Activated CD4-positive, alpha-beta T cell treated with anti-CD3 and anti-CD28 coated beads, Interleukin-2, amount 10 ng/mL, durations not matched to agents 7 days and 5 days (primary cell): Measurements from ENCODE around the gene ZNF148. TPM values are rescaled to one million over a fixed set of nuclear protein-coding genes. Genes with fewer than 3 reads are reported as not detected.

Experiments used
- CTCF ChIA-PET: fragments of 350-600 bp; sonication (Branson Sonifier 250); formaldehyde crosslinking; loops from one replicate; lab custom pipeline; 2021; ENCODE audit warnings: antibody characterized with exemption; lab: Charles Lee
- POLR2A ChIA-PET: fragments of 350-600 bp; sonication (Branson Sonifier 250); formaldehyde crosslinking; loops from one replicate; lab custom pipeline; 2021; ENCODE audit warnings: antibody characterized with exemption; lab: Charles Lee
- DNase-seq: peaks from one replicate; pipeline ENCODE4 v3.0.0-alpha.2; 2020
- H3K27ac Mint-ChIP-seq: one replicate; pipeline ENCODE4 v1.8.0; 2021; ENCODE audit warnings: mild to moderate bottlenecking, moderate library complexity, mixed read lengths
- H3K27me3 Mint-ChIP-seq: one replicate; pipeline ENCODE4 v1.8.0; 2021; ENCODE audit warnings: mixed read lengths
- H3K36me3 Mint-ChIP-seq: one replicate; pipeline ENCODE4 v1.8.0; 2021; ENCODE audit warnings: low read depth, mixed read lengths
- H3K4me1 Mint-ChIP-seq: one replicate; pipeline ENCODE4 v1.8.0; 2021; ENCODE audit warnings: mixed read lengths
- H3K4me3 Mint-ChIP-seq: one replicate; pipeline ENCODE4 v1.8.0; 2021; ENCODE audit warnings: mild to moderate bottlenecking, moderate library complexity, mixed read lengths
- H3K9me3 Mint-ChIP-seq: one replicate; pipeline ENCODE4 v1.8.0; 2021; ENCODE audit warnings: mixed read lengths
- total RNA-seq, 2 experiments: library from RNA; stranded (reverse); gene quantifications; one replicate each; pipeline ENCODE4 v1.2.3, GENCODE V29; 2021

Gene ZNF148
- total RNA-seq, 2 experiments from 2014 or later: 39.3 to 46.1 TPM

GRCh38 chr3:125318167-125318865, 56.8 kb downstream of the ZNF148 start:
- no peak overlapping the region for H3K4me3 Mint-ChIP-seq
- no peak for DNase-seq
- CTCF ChIA-PET: interaction anchor here (0.7 kb wide), 1 partner anchor 43 kb away, joined by 3 read pairs; no protein-coding TSS in a partner anchor
- POLR2A ChIA-PET: interaction anchor here (0.7 kb wide), 1 partner anchor 32 kb away, joined by 3 read pairs; no protein-coding TSS in a partner anchor
- H3K4me1 Mint-ChIP-seq: peaks cover 1% of the 10 kb centered on the region
- no peak overlapping the region for H3K27ac Mint-ChIP-seq
- peaks cover 2% of the 10 kb centered on the region for H3K9me3 Mint-ChIP-seq
- H3K27me3 Mint-ChIP-seq: no peaks in the 10 kb centered on the region
- H3K36me3 Mint-ChIP-seq: peaks cover 38% of the 10 kb centered on the region

GRCh38 chr3:125317761-125318160, 57.4 kb downstream of the ZNF148 start:
- Mint-ChIP-seq H3K9me3 (peaks cover 2% of the 10 kb centered on the region), H3K27me3 (no peaks in the 10 kb centered on the region), H3K27ac (no peak overlapping the region), H3K4me3 (no peak overlapping the region), H3K36me3 (peaks cover 40% of the 10 kb centered on the region), H3K4me1 (peaks cover 3% of the 10 kb centered on the region)
- ChIA-PET POLR2A (interaction anchor here (0.7 kb wide), 1 partner anchor 32 kb away, joined by 3 read pairs; no protein-coding TSS in a partner anchor), CTCF (no interaction called here)
- DNase-seq: no peak

DNA sequence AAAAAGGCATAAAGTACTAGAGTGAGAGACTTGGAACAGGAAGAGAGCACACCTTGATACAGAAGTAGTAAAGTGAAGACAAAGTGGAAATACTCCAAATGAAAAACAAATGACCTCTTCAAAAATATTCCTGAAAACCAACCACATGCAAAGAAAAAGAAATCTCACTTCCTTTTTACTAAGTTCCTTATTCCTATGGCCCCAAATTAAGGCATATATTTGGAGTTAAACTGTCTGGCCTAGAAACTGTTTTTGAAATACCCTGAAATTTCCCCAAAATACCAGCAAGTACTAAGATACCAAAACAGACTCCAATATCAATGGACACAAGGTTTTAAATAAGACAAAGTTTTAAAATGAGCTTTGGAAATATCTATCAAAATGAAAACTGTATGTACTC, 58.2 kb downstream of the ZNF148 start:
- H3K4me1 Mint-ChIP-seq: peaks cover 11% of the 10 kb centered on the region
- H3K27me3 Mint-ChIP-seq: no peaks in the 10 kb centered on the region
- H3K4me3 Mint-ChIP-seq: no peak overlapping the region
- POLR2A ChIA-PET: interaction anchor here (0.5 kb wide), 1 partner anchor 34 kb away, joined by 6 read pairs; no protein-coding TSS in a partner anchor
- peaks cover 2% of the 10 kb centered on the region for H3K9me3 Mint-ChIP-seq
- H3K27ac Mint-ChIP-seq: no peak overlapping the region
- CTCF ChIA-PET: no interaction called here
- peaks cover 43% of the 10 kb centered on the region for H3K36me3 Mint-ChIP-seq
- no peak for DNase-seq

DNA sequence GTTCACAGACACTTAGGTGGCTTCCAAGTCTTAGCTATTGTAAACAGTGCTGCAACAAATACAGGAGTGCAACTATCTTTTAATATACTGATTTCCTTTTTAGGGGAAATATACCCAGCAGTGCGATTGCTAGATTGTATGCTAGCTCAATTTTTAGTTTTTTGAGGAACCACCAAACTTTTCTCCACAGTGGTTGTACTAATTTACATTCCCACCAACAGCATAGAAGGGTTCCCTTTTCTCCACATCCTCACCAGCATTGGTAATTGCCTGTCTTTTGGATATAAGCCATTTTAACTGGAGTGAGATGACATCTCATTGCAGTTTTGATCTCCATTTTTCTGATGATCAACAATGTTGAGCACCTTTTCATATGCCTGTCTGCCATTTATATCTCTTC, 58.9 kb downstream of the ZNF148 start:
- CTCF ChIA-PET: no interaction called here
- Mint-ChIP-seq H3K27me3 (no peaks in the 10 kb centered on the region), H3K27ac (no peak overlapping the region), H3K4me1 (peaks cover 15% of the 10 kb centered on the region), H3K4me3 (no peak overlapping the region), H3K36me3 (peaks cover 47% of the 10 kb centered on the region), H3K9me3 (peaks cover 6% of the 10 kb centered on the region)
- POLR2A ChIA-PET: no interaction called here
- DNase-seq: no peak

DNA sequence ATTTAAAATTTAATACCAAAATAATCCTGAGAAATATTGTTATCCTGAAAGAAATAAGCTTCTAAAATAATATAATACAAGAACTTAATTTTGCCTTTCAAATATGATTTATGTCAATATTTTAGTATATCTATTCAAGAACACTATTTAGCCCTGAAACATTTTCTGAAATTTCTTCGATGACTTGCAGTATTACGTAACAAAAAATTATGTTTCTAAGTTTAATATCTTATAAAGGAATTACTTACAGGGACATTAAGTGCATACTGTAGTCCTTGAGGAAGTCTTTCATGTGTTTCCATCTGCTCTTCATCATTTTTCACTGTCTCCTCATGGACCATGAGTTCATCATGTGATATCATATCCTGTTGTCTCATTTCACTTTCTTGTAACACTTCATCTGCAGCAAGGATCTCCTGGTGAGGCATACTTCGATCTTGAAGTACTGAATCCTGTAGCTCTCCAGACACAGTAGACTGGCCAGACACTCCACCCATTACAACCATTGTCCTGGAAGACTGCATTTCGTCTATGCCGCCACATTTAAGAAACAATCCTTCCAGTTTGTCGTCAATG, 62.0 kb downstream of the ZNF148 start:
- peak overlapping the region; percentile 12 for H3K27ac Mint-ChIP-seq
- CTCF ChIA-PET: no interaction called here

DNA sequence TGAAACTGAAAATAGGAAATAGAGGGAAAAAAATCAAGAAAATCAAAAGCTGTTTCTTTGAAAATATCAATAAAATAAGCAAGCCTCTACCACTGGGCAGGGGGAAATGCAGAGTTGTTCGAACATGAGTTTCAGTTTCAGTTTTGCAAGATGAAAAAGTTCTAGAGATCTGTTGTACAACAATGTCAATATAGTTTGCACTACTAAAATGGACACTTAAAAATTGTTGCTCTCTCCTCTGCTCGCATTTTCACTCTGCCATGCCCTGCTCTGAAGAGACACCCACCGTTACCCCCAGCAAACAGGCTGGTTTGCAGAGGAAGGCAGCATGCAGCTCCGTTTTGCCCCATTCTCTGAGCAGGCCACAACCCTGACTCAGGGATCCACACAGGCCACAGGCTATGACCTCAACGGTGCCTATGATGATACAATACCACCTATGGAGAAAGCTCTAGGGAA, 64.5 kb downstream of the ZNF148 start:
- Mint-ChIP-seq H3K27ac (peak overlapping the region; percentile 93), H3K9me3 (peaks cover 10% of the 10 kb centered on the region), H3K4me3 (peak overlapping the region; percentile 84), H3K27me3 (no peaks in the 10 kb centered on the region), H3K36me3 (peaks cover 59% of the 10 kb centered on the region), H3K4me1 (peaks cover 32% of the 10 kb centered on the region)
- CTCF ChIA-PET: no interaction called here
- DNase-seq: peak; percentile 58
- POLR2A ChIA-PET: no interaction called here

More for the DNA sequence above, 62.0 kb downstream of the ZNF148 start:
- Mint-ChIP-seq H3K4me1 (peaks cover 28% of the 10 kb centered on the region), H3K36me3 (peaks cover 55% of the 10 kb centered on the region), H3K9me3 (peaks cover 10% of the 10 kb centered on the region), H3K27me3 (no peaks in the 10 kb centered on the region), H3K4me3 (no peak overlapping the region)
- DNase-seq: no peak
- POLR2A ChIA-PET: no interaction called here

DNA sequence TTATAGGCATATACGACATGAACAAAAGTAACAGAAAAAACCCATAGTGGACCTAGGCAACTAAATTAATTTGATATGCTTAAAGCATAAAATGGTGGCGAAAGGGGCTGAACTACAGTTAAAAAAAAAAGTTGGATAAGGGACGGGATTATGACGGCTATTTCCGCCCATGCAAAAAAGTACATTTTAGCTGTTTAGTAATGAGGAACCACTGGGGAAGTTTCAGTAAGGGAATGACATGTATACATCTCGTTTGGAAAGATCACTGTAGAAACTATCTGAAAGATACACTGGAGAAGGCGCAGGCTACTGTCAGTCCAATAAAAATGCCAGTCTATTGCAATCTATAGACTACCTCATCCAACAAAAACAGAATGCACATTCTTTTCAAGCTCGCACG, 65.6 kb downstream of the ZNF148 start:
- peak overlapping the region; percentile 14 for H3K4me3 Mint-ChIP-seq
- H3K9me3 Mint-ChIP-seq: peaks cover 10% of the 10 kb centered on the region
- peak overlapping the region; percentile 67 for H3K27ac Mint-ChIP-seq
- DNase-seq: no peak
- POLR2A ChIA-PET: interaction anchor here (0.7 kb wide), 1 partner anchor 67 kb away, joined by 3 read pairs; no protein-coding TSS in a partner anchor
- H3K4me1 Mint-ChIP-seq: peaks cover 32% of the 10 kb centered on the region
- peaks cover 56% of the 10 kb centered on the region for H3K36me3 Mint-ChIP-seq
- H3K27me3 Mint-ChIP-seq: no peaks in the 10 kb centered on the region
- CTCF ChIA-PET: no interaction called here

DNA sequence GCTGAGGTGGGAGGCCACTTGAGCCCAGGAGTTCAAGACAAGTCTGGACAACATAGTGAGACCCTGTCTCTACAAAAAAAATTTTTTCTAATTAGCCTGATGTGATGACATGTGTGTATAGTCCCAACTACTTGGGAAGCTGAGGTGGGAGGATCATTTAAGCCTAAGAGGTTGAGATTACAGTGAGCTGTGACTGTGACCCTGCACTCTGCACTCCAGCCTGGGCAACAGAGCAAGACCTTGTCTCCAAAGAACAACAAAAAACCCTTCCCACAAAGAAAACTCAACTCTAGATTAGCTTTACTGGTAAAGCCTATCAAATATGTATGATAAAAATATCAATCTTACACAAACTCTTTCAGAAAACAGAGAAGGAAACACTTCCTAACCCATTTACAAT, 68.5 kb downstream of the ZNF148 start:
- no peak for DNase-seq
- no peaks in the 10 kb centered on the region for H3K27me3 Mint-ChIP-seq
- H3K36me3 Mint-ChIP-seq: peaks cover 51% of the 10 kb centered on the region
- no peak overlapping the region for H3K4me3 Mint-ChIP-seq
- H3K27ac Mint-ChIP-seq: no peak overlapping the region
- ChIA-PET POLR2A (no interaction called here), CTCF (interaction anchor here (0.7 to 1.1 kb wide), 4 partner anchors 10 to 710 kb away, joined by 3 to 5 read pairs (median 4); no protein-coding TSS in a partner anchor)
- H3K9me3 Mint-ChIP-seq: peaks cover 7% of the 10 kb centered on the region
- H3K4me1 Mint-ChIP-seq: peaks cover 19% of the 10 kb centered on the region

- no peak for DNase-seq
- no peak overlapping the region for H3K27ac Mint-ChIP-seq
- H3K4me3 Mint-ChIP-seq: no peak overlapping the region
- POLR2A ChIA-PET: no interaction called here
- H3K27me3 Mint-ChIP-seq: no peaks in the 10 kb centered on the region
- CTCF ChIA-PET: interaction anchor here (0.6 kb wide), 1 partner anchor 89 kb away, joined by 3 read pairs; no protein-coding TSS in a partner anchor
- peaks cover 26% of the 10 kb centered on the region for H3K36me3 Mint-ChIP-seq
- peaks cover 4% of the 10 kb centered on the region for H3K4me1 Mint-ChIP-seq
- H3K9me3 Mint-ChIP-seq: peaks cover 3% of the 10 kb centered on the region
Observed at GRCh38 chr3:125302932-125303331, 72.2 kb downstream of the ZNF148 start.

- Mint-ChIP-seq H3K9me3 (no peaks in the 10 kb centered on the region), H3K4me1 (no peaks in the 10 kb centered on the region), H3K36me3 (peaks cover 14% of the 10 kb centered on the region), H3K4me3 (no peak overlapping the region), H3K27me3 (no peaks in the 10 kb centered on the region), H3K27ac (no peak overlapping the region)
- ChIA-PET POLR2A (no interaction called here), CTCF (no interaction called here)
- no peak for DNase-seq
Observed at GRCh38 chr3:125300416-125300815, 74.7 kb downstream of the ZNF148 start.

DNA sequence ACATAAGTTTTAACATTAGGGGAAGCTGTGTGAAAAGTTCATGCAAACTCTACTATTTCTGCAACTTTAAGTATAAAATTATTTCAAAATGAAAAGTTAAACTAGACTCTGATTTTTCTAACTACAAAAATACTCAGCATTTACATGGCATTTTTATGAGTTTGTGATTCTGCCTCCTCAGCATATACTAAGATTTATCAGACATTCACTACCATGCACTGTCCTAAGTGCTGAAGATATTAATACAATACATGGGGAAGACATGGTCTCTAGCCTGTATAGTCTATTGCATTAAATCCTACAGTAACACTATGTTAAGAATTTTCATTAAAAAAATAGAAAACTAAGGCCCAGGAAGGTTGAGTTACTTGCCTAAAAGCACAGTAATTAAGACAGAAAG, 80.7 kb downstream of the ZNF148 start:
- CTCF ChIA-PET: no interaction called here

DNA sequence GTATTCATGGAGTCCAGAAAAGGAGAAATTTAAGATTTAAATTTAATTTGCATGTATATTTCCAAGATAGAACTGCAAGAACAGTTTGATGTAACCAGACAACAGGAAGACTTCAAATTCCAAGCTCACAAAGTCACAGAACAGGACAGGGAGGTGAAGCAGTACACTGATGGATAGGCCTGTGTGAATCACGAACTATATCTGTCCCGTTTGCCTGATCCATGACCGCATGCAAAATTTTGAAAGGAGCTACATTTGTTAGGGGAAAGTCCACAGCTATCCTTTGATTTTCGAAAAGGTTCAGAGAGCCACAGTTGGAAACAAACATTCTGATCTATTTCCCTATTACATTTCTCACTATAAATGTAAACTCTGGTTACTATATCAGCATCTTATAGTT, 83.1 kb downstream of the ZNF148 start:
- CTCF ChIA-PET: no interaction called here
- Mint-ChIP-seq H3K9me3 (no peaks in the 10 kb centered on the region), H3K4me1 (no peaks in the 10 kb centered on the region), H3K27me3 (no peaks in the 10 kb centered on the region), H3K36me3 (peaks cover 30% of the 10 kb centered on the region), H3K27ac (no peak overlapping the region), H3K4me3 (no peak overlapping the region)
- no peak for DNase-seq
- POLR2A ChIA-PET: no interaction called here

More for the DNA sequence above, 80.7 kb downstream of the ZNF148 start:
- Mint-ChIP-seq H3K36me3 (peaks cover 13% of the 10 kb centered on the region), H3K4me1 (no peaks in the 10 kb centered on the region), H3K27ac (no peak overlapping the region), H3K9me3 (no peaks in the 10 kb centered on the region), H3K4me3 (no peak overlapping the region), H3K27me3 (no peaks in the 10 kb centered on the region)
- POLR2A ChIA-PET: no interaction called here
- no peak for DNase-seq

- Mint-ChIP-seq H3K4me1 (no peaks in the 10 kb centered on the region), H3K36me3 (peaks cover 41% of the 10 kb centered on the region), H3K4me3 (no peak overlapping the region), H3K27me3 (no peaks in the 10 kb centered on the region), H3K27ac (no peak overlapping the region), H3K9me3 (no peaks in the 10 kb centered on the region)
- POLR2A ChIA-PET: no interaction called here
- no peak for DNase-seq
- CTCF ChIA-PET: no interaction called here
Observed at GRCh38 chr3:125289429-125289981, 85.6 kb downstream of the ZNF148 start.
